NCI-H446 (cell line): ENCODE results near the gene LYL1.
"Not testable (repeated sequence)": the region's sequence is repeated elsewhere in the genome, so short reads cannot be mapped to it uniquely, and the experiment has no call there.

Experiments
- DNase-seq, 2 experiments: peaks; one replicate each; lab custom pipeline; 2025; lab: John Stamatoyannopoulos, UW

Gene LYL1

GRCh38 chr19:13102666-13103580 lies at the start of gene LYL1:
TSS of gene LYL1 (minus strand) at chr19:13102858. CDS start at chr19:13101171, 1,687 bp downstream.
- DNase-seq, result no peak

GRCh38 chr19:13151605-13152355 lies 49.1 kb upstream of the LYL1 start:
- DNase-seq, result peak; percentile 99

- DNase-seq, result peak in 1 of 2 experiments; percentile 46
Observed at GRCh38 chr19:13150931-13151604, 48.4 kb upstream of the LYL1 start.

GRCh38 chr19:13150187-13150930 lies 47.7 kb upstream of the LYL1 start, which contains the start of the genes IER2 and STX10:
TSS of gene IER2 (plus strand) at chr19:13150411. CDS start at chr19:13153187, 2,776 bp downstream.
TSS of gene STX10 (minus strand) at chr19:13150375. CDS start at chr19:13150173, 202 bp downstream.
- peak; percentile 92 to 94 for DNase-seq

GRCh38 chr19:13149628-13150186 lies 47.0 kb upstream of the LYL1 start:
- peak in 1 of 2 experiments; percentile 55 for DNase-seq

GRCh38 chr19:13149173-13149627 lies 46.5 kb upstream of the LYL1 start:
- DNase-seq, result not testable (repeated sequence)

- no peak for DNase-seq
Observed at GRCh38 chr19:13146763-13147563, 44.3 kb upstream of the LYL1 start.

- no peak for DNase-seq
Observed at GRCh38 chr19:13139633-13140311, 37.1 kb upstream of the LYL1 start.

GRCh38 chr19:13138916-13139198 lies 36.2 kb upstream of the LYL1 start:
- DNase-seq, result no peak

GRCh38 chr19:13138171-13138915 lies 35.7 kb upstream of the LYL1 start:
- no peak for DNase-seq

GRCh38 chr19:13137290-13137794 lies 34.7 kb upstream of the LYL1 start:
- DNase-seq, result no peak

- DNase-seq, result no peak
Observed at GRCh38 chr19:13135068-13136062, 32.7 kb upstream of the LYL1 start.

GRCh38 chr19:13134626-13135025 lies 32.0 kb upstream of the LYL1 start:
- no peak for DNase-seq

GRCh38 chr19:13133241-13133870 lies 30.7 kb upstream of the LYL1 start:
- DNase-seq, result no peak

GRCh38 chr19:13132471-13133180 lies 30.0 kb upstream of the LYL1 start:
- no peak for DNase-seq

GRCh38 chr19:13130886-13131490 lies 28.3 kb upstream of the LYL1 start:
- no peak for DNase-seq
